HG03460 (cell line): Measurements from ENCODE around the gene TEX38.
"Not testable (repeated sequence)": the region's sequence is repeated elsewhere in the genome, so short reads cannot be mapped to it uniquely, and the experiment has no call there.

Experiments used
- ATAC-seq: cut with Tn5 transposase; IDR thresholded peaks from one replicate; pipeline ENCODE4 v1.9.1; 2021; ENCODE audit not compliant: unreplicated experiment

The TEX38 gene

DNA sequence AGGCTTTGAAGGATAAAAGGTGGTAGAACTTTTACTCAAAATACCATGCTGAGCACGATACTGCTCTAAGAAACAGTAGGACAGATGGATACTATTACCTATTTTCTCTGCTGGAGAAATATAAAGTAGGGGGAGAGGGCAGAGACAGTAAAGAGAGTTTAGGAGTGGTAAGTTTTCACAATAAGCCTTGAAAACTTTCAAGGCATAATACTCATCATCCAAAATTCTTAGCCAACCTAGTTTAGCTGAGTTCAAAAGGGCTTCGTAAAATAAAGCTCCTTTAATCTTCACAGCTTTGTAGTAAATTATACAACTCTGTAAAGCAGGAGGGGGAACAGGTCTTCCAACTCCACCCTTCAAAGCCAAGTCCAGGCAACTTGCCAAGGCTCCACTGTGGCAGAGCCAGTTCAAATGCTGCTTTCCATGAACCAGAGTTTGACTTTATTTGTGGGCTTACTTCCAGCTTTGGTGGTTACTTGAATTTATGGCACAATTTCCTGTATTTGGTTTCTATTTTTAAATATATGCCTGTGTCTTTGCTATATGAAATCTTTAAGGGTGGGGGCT, 15.5 kb downstream of the TEX38 start:
- ATAC-seq = no peak

- ATAC-seq = no peak
Measured at GRCh38 chr1:46687921-46688509, 16.4 kb downstream of the TEX38 start.

- ATAC-seq = no peak
Measured at GRCh38 chr1:46689356-46689755, 17.7 kb downstream of the TEX38 start.

GRCh38 chr1:46689897-46690296, 18.2 kb downstream of the TEX38 start:
- ATAC-seq = no peak

DNA sequence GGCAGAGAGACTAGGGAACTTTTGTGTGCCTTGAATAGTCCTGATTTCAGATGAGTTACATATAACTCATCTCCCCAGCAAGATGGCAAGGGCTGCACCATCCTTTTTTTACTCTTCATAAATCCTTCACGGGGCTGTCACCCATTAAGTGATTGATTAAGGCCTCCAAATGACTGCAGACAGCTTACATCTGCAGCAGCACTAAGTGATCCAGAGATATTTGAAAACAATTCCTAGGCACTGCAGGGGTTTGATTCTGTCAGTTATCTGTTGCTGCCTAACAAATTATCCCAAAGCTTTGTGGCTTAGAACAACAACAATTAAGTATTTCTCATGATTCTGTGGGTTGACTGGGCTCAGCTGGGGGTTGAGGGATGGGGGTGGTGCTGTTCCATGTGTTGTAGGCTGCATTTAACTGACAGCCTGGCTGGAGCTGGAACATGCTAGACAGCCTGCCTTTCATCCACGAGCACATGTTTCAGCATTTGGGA, 19.3 kb downstream of the TEX38 start:
- no peak for ATAC-seq

GRCh38 chr1:46691997-46692790, 20.5 kb downstream of the TEX38 start:
- no peak for ATAC-seq

- no peak for ATAC-seq
Measured at GRCh38 chr1:46692811-46693770, 21.4 kb downstream of the TEX38 start.

DNA sequence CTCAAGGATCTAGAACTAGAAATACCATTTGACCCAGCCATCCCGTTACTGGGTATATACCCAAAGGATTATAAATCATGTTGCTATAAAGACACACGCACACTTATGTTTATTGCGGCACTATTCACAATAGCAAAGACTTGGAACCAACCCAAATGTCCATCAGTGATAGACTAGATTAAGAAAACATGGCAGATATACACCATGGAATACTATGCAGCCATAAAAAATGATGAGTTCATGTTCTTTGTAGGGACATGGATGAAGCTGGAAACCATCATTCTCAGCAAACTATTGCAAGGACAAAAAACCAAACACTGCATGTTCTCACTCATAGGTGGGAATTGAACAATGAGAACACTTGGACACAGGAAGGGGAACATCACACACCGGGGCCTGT, 23.0 kb downstream of the TEX38 start:
- not testable (repeated sequence) for ATAC-seq

DNA sequence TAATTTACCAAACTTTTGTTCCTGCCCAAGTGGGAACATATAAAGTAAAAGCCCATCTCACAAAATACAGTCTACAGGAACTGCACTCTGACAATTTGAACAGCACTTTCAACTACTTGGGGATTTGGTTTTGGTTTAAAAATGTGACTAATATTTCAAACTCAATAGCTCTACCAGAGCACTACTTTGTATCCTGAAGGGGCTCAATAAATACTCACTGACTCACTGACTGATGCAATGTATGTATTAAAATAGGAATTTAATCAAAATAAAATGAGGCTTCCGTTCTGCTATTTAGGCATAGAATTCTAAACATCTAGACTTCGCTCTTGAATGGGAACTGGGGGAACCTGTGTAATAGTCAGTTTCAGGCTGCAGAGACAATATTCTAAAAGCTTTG, 25.4 kb downstream of the TEX38 start:
- no peak for ATAC-seq

DNA sequence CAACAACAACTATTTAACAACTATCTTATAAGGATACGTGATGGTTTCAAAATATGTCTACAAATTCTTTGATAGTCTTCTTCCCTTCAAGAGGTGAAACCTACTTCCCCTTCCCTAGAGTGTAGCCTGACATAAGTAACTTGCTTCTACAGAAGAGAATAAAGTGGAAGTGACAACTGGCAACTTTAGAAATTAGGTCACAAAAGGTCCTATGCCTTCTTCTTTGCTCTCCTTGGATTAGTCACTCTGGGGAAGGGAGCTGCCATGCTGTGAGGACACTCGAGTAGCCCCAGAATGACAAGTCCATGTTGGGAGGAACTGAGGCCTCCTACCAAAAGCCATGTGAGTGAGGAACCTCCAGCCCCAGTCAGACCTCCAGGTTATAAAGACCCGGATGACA, 28.0 kb downstream of the TEX38 start:
- ATAC-seq = no peak

DNA sequence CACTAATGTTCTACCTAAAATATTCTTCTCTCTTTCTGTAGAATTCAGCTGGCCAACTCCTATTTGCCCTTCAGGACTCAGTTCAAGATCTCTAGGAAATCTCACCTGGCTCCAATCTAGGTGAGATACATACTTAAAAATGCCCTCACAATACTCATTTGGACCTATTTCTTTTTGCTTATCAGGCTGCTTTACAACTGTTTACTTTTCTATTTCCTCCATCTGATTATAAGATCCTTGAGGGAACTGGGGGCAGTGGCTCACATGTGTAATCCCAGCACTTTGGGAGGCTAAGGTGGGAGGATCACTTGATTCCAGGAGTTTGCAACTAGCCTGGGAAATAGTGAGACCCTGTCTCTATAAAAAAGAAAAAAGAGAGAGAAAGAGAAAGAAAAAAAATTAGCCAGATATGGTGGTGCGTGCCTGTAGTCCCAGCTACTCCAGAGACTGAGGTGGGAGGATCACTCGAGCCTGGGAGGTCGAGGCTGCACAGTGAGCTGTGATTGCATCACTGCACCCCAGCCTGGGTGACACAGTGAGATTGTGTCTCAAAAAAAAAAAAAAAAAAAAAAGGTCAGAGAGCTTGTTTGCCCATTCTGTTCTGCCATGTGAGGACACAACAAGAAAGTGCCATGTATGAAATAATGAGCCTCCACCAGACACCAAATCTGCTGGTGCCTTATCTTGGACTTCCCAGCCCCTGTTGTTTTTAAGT, 32.4 kb downstream of the TEX38 start:
- ATAC-seq = no peak

GRCh38 chr1:46705408-46705807, 33.8 kb downstream of the TEX38 start:
- no peak for ATAC-seq

DNA sequence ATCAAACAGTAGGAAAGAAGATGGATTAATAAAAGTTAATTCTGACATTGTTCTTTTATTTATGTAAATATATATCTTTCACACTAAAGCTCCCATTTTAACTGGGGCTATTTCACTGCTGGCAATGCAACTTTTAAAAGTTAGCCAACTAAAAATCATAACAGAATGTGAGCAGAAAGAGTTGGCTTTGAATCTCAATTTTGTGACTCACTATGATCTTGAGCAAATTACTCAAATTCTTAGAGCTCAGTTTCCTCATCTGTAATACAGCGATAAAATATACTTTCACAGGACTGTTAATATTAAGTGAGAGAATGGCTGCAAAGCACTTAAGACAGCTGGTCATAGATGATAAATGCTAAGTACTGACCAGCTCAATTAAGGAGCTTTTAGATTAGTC, 36.5 kb downstream of the TEX38 start:
- no peak for ATAC-seq

GRCh38 chr1:46714976-46715375, 43.3 kb downstream of the TEX38 start:
- no peak for ATAC-seq

GRCh38 chr1:46717654-46718053, 46.0 kb downstream of the TEX38 start:
- no peak for ATAC-seq

DNA sequence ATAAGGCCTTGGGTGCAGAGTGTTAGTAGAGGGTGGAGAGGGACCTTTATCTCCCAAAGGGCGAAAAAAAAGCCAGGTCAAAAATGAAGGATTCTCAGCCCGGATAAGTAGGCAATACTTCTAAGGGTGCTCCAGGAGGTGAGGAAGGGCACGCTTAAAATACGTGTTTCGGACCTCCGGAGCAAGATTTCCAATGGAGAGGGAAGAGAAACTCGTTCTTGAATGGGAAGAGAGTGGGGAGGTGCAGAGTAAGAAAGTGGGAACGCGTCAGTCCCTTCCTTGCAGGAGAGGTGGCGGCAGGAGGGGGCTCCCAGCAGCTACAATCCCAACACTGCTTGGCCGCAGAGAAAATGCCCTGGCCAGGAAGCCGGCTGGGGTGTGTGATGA, 46.7 kb downstream of the TEX38 start:
- ATAC-seq = no peak

- ATAC-seq = peak; percentile 95
Measured at GRCh38 chr1:46718727-46719622, 47.3 kb downstream of the TEX38 start, which contains the start of gene EFCAB14. Gene EFCAB14, minus strand, starts transcription at chr1:46719114. Its CDS starts 1,027 bp downstream, at chr1:46718087.

DNA sequence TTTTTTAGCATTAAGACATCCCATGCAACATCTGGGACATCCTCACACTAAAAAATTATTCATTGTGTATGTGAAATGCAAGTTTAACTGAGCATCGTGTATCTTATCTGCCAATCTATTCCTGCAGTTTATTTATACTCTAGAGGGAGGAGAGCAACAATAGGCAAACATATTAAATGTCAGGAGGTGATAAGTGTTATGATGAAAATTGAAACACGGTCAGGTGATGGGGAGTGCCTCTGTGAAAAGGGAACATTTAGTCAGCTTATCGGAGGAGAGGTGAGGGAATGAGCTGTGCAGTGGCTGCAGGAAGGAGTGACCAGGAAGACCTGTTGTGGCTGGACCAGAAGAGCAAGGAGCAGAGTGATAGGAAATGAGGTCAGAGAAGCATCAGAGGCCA, 48.0 kb downstream of the TEX38 start:
- no peak for ATAC-seq

GRCh38 chr1:46720319-46720718, 48.7 kb downstream of the TEX38 start:
- ATAC-seq = not testable (repeated sequence)
